Activated T-cell treated with anti-CD3 and anti-CD28 coated beads for 24 hours (primary cell): ENCODE data around the gene GALNT18.

ENCODE experiments used
- DNase-seq: peaks from one replicate; pipeline ENCODE4 v3.0.0-alpha.2; 2020; ENCODE audit warnings: low read depth

GALNT18 gene

DNA sequence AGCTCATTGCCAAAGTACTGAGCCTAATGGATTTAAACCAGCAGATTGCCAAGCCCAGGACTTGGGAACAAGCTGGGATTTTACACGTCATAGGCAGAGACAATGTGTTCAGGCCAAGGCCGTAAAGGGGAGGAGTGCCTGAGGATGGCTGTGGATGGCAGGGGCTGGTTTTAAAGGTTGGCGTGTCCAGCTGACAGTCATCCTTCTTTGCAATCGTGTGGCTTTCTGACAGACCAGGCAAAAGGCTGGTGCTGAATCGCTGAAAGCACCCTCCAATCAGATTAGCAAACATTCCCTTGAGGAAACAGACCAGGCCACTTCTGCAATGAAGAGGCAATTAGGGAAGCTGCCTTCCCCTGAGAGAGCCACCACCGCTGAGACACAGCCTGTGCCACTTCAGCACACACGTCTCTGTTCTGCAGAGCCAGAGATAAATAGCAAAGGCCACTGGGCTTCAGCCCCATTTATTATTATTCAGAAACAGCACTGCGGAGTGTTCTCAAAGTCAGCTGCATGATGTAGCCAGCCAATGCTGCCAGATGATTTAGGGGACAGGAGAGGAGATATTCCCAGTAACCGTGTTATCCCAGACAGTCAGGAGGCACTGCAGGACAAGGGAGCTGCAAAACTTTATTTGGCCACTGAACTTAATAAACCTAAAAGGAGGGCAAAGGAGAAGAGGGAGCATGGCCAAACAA, 214.6 kb downstream of the GALNT18 start:
- no peak for DNase-seq

DNA sequence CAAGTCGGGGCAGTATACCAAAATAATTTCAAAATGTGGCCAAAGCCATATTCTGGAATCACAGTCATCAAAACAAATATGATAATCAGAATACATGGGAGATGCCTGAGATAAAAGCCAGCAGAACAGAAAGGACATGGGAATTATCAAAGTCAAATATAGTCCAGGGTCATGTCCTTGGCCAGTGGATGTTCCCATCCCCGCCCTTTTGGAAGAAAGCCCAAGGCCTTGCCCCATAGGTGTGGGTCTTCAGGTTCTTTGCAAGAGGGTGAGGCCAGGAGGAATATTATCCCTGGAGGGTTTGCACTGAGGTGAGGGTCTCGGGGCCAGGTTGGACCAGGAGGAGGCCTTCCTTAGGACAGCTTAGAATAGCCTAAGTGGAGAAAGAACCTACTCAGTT, 215.2 kb downstream of the GALNT18 start:
- DNase-seq = no peak

DNA sequence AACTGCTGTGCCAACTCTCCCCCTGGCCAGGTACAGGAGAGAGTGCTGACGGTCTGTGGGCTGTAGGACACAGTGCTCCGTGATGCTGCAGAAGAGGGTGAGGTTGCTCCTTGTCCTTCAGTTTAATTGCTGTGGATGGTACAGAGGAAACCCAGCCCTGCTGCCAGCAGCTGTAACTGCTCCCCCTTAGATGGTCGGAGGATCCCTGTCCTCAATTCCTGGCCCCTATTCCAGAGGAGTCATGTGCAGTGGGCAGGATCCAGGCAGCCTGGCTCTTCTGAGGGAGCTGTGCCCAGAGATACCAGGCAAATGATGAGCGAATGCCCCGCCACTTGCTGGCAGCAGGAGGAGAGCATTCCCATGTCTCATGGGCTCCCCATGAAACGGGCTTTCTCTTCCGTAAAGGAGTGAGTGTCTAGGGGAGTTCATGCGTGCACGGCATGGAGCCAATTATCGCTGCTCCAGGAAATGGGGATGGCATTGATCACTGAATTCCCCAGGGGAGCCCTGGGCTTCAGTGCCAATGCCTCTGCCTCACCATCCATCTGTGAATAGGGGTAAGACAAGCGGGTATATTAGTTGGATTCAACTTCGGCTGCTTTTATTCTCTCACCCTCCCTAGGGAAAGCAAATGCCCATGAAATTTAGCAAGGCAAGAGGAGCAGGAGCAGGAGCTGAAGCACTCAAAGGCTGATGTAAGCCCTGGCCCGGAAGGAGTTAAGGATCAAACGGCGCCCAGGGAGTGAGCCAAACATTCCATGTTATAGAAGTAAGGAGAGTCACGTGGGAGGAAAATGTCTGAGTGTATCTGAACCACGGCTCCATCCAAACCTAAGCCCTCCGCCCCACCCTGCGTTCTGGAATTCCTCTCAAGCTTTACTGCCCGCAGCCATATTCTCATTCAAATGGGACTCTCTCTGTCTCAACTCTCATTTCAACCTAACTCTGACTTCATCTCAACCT, 217.8 kb downstream of the GALNT18 start:
- DNase-seq = no peak

DNA sequence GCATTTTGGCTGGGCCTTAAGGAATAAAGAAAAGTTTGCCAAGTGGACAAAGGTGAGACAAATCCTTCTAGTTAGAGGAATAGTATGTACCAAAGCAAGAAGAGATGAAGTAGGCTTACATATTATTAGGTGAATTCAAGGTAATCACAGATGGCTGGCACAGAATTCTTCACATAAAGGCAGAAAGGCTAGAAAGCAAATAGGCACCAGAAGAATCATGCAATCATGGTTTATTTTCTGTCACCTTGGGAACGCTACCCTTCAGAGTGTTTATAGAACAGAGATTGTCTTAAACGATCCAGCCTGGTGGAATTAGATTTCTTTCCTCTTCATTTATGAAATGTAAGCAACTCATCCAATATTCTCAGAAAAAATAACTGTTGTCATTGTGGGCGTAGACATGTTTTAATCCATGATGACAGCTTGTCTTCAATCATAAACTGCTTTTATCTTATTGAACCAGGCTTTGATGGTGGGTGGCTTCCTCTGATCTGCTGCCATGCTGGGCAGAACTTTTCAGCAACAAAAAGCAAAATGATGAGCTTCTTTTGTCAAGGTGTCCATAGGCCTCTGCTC, 219.8 kb downstream of the GALNT18 start:
- no peak for DNase-seq

DNA sequence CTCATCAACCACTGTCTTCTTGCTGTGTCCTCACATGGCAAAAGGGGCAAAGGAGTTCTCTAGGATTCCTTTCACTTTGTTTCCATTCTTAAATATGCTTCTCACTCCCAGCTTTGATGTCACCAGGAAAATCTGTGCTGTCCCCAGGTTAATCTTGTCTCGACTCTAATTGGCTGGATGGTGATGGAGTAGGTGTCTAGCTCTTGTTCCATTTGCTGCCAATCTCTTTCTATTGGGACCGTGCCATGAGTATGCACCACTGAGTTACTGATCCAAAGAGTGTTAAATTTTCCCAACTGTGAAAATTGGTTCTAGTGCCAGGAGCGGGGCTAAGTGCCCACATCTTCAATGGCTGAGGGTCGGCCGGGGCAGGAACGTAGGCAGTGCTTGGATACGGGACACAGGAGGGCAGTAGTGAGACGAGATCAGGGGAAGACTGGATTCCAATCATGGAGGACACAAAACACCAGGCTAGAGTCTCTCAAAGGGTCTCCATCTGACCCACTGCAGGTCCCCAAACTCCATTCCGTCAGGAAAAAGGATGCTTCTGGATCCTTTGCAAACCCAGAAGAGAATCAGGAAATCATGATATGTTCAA, 221.1 kb downstream of the GALNT18 start:
- DNase-seq = no peak

DNA sequence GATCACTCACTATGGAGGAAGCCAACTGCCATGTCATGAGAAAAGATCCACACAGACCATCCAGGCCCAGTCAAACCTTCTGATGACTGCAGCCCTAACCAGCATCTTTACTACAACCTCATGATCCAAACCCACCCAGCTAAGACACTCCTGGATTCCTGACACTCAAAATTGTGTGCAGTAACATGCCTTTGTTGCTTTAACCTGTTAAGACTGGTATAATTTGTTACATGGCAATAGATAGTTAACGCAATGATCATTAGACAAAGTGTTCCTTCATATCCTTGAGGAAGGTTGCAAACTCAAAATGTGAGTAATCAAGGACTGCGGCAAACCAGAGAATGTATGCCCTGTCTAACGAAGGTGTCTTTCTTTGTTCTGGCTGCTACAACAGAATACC, 221.7 kb downstream of the GALNT18 start:
- no peak for DNase-seq

DNA sequence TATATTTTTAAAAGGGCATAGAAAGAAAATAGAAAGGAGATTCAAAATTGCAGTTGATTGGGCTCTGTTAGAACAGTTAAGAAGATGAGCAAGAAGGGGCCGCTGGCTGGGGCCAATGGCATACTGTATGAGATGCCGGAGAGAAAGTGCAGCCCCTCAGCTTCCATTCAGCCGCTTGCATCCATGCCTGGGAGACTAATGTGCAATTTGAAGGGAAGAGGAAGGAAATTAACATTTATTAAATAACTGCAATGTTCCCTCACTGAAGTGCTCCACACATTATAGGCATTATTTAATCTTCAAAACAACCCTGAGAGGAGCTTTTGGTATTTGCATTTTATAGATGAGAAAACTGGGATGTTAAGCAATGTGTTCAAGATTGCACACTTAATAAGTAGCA, 224.0 kb downstream of the GALNT18 start:
- DNase-seq = no peak

DNA sequence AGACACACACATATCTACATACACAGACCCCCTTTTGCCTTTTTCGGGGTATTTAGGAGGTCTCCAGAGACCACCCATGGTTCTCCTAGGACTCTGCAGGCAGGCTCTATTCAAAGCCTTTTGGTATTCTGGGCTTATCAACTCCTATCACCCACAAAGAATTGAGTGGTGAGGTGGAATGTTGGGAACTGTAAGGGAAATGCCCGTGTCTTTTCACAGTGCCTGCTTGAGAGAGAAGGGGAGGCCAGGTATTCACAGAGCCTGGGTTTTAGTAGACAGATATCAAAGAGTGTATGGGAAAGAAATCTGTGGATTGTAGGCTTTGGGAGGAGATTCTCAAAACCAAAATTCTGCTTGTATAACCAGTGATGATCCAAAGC, 224.8 kb downstream of the GALNT18 start:
- no peak for DNase-seq

DNA sequence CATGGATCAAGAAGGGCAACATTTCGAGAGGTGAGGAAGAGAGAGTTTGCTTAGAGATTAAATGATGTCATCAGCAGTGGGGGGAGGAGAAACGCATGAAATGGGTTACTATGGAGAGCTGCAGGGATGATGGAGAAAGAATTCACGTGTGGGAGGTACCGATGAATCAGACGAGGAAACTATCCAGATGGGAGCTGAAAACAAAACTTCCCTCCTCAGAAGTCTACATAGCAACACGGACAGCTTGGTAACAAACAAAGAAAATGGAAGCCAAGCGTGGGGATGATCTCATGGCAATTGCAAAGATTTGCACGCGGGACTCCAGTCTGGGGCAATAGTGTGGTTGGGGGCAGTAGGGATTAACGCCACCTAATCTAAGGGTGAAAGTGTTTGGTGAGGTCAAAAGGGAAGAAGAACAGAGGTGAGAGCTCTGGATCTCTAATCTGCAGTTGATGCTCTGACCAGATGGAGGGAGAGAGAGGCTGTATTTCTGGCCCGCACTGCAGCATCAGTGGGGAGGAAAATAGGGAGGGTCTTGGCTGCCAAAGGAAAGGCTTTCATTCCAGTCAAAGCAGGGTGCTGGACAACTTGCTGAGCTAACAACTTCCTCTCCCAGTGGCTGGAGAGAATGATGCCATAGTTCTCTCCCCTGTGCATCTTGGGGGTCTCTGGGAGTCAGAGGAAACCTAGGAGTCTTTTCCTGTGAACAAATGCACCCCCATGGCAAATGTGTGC, 225.3 kb downstream of the GALNT18 start:
- DNase-seq = no peak

DNA sequence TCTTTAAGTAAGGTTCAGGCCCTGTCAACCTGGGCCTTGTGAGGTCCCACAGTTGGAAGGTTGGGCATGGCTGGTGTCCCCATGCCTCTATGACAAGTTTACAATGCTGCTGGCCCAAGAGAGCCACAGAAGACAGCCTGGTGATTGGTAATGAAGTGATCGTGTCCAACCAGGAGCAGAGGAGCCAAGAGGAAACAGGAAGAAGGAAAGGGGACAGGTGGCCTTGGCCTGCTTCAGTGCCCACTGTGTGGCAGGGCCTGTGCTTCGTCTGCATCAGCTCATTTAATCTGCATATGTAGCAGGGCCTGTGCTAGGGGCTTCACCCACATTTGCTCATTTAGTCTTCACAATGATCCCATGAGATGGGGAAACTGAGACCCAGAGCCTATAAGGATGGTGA, 226.7 kb downstream of the GALNT18 start:
- DNase-seq = no peak

DNA sequence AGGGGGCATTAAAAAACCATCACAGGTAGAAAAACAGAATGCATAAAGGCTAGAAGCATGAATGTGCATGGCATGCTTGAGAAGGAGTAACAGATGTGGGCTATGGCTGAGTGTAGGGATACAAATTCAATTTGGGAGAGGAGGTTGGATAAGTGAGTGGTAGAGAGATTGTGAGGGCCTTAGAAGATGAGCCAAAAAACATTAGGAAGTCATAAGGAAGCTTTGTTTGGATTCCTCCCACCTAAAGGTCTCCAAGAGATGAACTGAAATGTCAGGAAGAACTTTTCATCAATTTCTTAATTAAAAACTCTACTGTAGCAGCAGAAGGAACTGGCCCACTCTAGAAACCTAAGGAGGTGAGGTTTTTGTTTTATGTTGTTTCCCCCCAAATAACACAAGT, 227.6 kb downstream of the GALNT18 start:
- no peak for DNase-seq

DNA sequence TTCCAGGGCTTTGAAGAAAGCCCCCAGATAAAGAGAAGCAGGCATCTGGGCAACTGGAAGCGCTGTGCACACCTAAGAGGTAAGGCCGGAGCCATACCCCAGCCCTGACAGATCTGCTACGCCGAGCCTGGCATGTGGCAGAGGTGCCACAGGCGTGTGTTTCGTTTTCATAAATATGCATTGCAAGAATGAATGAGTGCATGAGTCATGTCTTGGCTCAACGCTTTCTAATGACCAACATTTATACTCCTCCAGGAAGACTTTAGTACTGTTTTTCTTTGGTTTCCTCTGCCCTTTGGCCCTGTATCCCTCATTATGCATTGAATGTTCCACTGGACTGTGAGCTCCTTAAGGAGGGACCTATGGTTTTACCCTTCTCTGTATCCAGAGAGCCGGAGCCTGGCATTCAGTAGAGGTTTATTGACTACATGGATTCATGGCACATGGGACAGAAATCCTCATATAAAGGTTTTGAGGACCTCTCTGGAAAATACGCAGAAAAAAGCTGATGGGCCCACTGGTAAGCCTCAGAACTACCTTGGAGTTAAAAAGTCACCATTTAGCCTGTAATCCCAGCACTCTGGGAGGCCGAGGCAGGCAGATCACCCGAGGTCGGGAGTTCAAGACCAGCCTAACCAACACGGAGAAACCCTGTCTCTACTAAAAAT, 229.9 kb downstream of the GALNT18 start:
- no peak for DNase-seq

DNA sequence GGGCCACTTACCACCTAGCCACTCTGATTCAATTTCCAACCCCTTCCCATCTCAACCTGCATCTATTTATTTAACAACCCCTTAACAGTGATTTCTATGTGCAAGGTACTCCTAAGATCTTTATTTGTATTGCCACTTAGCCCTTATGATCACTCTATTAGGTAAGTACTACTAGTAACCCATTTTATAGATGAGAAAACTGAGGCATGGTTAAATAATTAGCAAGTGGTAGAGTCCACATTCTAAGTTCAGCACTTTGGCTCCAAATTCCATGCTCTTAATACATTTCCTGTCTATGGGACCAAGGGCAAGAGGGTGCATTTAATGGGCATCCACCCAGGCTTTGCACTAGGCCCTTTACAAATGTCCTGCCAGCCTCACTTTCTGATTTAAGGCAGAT, 230.6 kb downstream of the GALNT18 start:
- no peak for DNase-seq

DNA sequence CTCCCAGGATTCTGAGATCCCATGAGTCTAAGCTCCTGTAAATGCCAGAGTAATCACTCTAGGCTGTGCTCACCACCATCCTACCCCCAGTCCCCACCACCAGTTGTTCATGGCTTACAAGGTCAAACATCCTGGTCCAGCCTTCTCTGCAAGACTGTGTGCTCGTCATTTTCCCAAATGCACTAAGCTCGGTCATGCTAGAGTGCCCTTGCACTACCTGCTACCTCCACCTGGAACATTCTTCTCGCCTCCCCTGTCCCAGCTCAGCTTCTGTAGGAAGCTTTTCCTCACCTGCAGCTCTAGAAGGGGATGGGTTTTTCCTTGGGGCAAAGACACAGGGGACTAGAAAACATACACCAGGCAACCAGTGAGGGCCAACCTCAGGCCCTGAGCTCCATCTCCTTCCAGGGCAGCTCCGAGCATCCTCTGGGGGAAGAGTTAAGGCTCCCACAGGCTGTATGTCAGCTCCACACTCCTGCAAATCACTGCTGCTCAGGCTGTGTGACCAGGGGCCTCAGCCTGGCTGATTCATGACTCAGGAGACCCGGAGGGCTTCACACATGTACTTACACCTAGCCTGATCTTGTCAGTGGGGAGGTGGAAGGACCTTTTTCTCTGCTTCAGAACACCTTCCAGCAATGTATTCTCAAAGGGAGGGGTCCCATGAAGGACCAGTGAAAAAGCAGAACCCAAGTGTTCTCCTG, 231.6 kb downstream of the GALNT18 start:
- DNase-seq = no peak

DNA sequence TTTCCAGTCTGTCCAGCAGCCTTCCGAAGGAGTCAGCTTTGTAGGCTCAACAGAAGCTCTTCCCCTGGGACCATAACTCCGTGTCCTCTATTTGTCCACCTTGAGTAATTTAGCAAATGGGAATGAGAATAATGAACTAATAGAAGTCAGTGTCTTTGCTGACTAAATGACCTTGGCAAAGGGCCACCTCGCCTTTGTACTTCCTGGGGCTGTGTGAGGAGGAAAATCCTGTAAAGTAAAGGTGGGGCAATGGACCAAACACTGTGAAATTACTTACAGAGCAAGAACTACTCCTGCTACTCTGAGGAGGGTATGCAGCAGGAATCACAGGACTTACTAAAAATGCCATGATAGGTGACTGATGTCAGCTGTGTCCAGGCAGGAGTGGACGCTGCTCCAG, 232.6 kb downstream of the GALNT18 start:
- DNase-seq = no peak

DNA sequence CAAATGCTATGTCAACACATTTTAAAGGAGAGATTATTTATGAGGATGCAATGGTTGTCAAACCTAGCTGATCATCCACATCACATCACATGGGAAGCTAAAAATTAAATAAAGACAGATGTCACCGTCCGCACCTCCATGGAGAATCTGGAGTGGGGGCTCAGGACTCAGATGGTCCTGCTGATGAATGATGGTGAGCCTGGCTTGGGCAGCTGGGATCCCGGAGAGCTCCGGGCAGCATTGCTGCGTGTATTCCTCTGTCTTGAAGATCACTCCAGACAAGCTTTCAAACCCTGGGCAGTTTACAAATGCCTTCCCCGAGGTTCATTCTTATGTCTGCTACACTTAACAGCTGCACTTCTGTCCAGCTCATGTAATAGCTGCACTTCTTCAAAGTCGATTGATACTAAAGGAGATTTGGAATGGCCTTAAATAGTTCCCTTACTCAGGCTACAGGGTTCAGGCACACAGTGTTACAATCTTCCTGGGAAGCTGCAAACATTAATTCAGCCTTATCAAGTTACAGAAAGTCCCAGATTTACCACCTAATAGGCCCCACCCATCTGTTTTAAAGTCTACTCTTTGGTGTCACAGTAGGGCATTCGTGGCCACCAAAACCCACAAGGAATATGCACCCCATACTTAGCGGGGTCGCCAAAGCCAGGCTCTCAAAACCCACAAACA, 234.0 kb downstream of the GALNT18 start:
- DNase-seq = no peak

DNA sequence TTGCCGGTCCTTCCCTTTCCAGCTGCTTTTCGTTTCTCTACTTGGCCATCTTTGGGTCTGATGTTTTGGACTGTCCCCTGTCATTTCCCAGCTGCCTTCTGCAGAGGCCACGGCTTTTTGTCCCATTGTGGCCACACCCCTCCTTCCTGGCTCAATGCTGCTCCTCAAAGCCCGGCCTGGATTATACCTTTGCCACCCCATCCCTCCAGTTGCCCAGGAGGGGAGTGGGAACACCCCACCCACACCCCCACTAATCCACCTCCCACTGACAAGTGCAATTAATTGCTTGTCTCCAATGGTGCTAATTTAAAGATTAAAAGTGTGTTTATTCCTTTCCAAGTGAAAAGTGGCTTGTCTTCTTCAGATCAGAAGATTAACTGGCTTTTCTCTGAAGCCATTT, 234.6 kb downstream of the GALNT18 start:
- no peak for DNase-seq

DNA sequence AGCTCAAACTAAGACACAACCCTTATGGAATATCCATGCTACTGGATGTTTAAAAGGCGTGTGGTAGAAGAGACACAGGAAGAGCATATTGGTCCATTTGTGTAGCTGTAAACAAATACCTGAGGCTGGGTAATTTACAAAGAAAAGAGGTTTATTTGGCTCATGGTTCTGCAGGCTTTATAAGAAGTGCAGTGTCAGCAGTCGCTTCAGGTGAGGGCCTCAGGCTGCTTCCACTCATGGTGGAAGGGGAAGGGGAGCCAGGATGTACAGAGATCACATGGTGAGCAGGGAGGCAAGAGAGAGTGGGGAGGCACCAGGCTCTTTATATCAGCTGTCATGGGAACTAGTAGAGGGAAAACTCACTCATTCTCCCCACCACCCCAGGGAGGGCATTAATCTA, 237.0 kb downstream of the GALNT18 start:
- no peak for DNase-seq

DNA sequence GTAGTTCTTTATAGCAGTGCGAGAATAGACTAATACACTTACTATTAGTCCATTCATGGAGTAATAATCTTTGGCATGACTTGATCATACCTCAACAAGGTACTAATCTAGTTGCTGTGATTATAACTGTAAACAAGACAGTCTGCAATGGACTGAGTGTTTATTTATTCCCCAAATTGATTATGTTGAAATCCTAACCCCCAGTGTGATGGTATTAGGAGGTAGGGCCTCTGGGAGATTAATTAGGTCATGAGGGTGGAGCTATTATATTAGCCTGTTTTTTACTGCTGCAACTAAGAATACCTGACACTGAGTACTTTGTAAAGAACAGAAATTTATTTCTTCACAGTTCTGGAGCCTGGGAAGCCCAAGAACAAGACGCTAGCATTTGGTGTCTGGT, 237.8 kb downstream of the GALNT18 start:
- DNase-seq = no peak

DNA sequence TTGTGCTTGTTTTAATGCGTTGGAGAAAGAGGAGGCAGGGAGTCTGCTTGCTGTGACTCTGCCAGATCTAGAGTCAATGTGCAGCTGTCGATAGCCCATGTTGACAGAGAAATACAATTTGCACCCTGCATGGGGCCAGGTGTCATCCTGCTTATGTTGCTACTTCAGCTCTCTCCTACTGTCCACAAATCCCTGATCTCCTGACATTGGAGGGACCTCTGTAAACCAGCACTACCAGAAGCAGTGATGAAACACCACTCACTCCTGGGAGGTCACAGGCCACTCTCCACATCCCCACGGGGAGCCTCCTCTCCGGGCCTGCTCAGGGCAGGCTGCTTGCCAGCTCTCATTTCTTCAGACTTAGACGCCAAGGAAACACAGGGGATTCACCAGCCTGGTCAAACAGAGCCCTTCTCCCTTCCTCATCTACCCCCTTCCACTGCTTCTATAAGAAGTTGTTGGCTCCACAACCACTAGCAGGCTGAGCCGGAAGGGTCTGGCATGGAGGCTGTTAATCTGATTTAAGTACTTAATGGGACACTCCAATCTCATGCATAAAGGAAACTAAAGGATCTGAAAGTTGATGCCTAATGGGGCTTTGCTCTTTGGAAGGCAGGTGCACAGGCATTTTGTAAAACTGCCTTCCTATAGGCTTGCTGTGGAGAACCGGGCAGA, 238.8 kb downstream of the GALNT18 start:
- no peak for DNase-seq
